ENCODE measurements around the gene SAMD1. TPM values are rescaled to one million over a fixed set of nuclear protein-coding genes. Genes with fewer than 3 reads are reported as not detected.

Gene SAMD1
- 22.1 and 30.0 TPM in 2 replicates for total RNA-seq

DNA sequence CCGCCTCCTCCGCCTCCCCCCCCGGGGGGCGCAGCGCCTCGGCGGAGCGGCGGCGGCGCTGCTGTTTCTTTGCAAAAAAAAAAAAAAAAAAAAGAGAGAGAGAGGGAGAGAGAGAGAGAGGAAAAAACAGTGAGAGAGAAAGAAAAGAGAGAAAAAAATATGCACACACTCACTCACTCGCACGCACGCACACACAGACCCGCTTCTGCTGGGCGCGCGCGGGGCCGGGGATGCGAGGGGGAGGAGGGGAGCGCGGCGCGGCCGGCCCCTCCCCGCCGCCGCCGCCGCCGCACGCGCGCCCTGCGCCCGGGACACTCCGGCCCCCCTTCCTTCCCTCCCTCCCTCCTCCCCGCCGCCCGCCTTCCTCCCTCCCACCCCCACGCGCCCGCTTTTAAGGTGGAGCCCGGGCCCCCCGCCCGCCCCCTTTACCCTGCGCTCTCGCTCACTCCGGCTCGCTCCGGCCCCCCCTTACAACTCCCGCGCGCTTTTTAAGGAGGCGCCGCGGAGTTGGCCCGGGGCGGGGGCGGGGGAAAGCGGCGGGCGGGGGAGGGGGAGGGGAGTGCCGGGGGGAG, at the start of gene SAMD1:
SAMD1 (minus strand) TSS at position 243 of the 572 bp plus-strand sequence.

DNA sequence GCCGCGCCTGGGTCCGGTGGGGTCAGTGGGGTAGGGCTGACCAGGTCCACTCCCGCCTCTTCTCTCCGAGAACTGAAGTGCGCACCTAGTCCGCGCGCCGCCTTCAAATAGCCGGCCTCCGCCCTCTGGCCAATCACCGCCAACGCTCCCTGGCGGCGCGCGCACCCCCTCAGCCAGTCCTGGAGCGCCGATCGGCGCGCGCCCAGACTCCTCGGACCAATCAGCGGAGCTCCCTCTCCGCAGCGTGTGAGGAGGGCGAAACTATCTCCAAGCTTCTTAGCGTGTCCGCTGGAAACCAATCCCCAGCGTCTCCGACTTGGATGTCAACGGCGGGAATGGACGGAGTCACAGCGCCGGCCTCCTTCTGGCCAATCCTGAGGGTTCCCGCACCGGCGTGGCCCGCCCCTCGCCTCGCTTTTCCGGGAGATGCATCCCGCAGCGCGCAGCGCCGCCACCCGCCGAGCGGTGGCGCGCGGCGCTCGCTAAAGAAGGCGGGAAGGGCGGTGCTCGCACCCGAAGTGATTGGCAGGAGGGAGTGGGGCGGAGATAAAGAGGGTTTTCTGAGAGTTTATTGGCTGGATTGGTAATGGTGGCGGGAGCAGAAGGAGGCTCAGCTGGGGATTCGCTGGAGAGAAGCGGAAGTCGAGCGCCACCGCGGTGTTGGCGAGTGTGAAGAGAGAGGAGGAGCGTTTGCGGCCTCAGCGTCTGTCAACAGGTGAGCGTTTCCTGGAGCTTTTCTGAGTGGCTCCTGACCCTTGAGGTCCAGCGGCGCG, 46.1 kb upstream of the SAMD1 start, which contains the start of gene ASF1B:
ASF1B (minus strand) TSS at position 81 of the 773 bp plus-strand sequence. CDS start 133 bp downstream, outside the sequence.

DNA sequence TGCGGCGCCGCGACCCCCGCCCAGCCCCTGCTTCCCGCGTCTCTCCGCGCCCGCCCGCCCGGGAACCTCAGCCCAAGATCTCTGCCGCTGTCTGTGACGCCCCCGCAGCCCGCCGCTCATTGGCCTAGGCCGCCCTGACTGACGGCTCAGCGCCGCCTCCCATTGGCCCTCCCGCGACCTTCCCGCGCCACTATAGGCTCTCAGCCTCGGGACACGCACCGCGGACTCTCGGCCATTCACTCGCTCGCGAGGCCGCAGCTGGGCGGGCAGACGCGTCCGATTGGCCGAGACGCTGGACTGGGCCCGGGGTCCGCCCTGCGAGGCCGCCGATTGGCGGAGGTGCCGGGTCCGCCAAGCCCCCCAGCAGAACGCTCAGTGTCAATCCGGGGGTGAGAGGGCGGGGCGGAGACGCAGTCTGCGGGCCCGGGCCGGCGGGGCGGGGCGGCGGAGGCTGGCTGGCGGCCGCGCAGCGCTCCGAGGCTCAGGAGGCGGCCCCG, 27.2 kb upstream of the SAMD1 start, which contains the start of gene PRKACA:
PRKACA (minus strand) TSS at position 95 of the 497 bp plus-strand sequence. CDS start 215 bp downstream, outside the sequence.

DNA sequence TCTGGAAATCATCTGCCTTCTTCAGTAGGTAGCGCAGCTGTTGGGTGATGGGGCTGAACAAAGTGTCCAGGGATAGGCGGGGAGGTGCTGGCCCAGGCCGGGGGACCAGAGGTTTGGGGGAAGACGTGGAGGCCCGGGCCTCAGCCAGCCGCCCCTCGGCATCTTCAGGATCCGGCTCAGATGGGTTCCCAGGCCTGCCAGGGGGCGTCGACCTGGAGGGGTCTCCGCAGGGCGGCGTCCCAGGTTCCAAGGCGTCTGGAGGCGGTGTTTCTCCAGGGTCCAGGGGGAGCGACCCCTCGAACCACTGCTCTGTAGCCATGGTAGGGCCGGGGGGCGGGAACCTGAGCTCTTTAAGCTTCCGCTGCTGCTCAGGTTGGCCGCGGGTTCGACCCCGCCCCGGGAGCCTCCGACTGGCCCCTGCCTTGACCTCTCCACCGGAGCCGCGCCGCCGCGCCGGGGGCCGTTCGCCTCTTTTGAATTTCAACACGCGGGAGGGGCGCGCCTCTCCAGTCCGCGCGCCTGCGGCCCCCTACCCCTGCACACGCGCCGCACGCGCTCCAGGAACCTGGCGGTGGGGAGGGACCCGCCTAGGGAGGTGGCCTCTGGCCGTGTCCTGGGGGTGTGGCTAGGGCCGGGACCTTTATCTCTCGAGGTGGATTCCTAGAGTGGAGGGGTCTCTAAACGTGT, 5.1 kb downstream of the SAMD1 start, which contains the start of gene C19orf67:
C19orf67 (minus strand) TSS at position 475 of the 687 bp plus-strand sequence; CDS start at position 319, 156 bp downstream.

DNA sequence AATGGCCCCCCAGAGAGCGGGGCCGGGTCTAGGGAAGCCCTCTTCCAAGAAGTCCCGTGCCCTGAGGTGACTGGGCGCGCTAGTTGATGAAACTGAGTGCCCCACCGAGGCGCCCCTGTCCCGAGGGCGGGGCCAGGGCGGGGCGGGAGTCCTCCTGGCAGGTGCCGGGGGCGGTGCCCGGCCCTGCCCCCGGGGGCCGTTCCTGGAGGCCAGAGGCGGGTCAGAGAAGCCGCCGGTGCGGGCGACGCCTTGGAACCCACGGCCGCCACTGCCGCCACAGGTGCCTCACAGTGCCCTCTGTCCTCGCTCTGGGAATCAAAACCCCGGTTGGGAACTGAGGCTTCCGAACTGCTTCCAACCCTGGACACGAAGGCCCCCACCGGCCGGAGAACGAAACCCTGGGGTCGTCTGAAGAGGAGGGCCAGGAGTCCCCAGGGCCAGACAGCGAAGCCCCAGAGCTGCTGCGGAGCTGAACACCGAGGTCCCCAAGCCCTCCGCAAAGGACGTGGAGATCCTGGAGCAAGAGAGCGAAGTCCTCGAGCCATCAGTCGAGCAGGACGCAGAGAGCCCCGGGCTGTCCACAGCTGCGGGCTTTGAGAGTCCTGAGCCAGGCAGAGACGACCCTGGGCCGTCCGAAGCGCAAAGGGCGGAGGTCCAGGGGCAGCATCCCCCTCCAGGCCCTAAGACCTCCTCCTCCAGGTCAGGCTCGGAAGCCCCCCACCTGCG, 17.9 kb downstream of the SAMD1 start, which contains the start of gene MISP3:
MISP3 (plus strand) TSS at position 252 of the 726 bp plus-strand sequence. CDS start 524 bp downstream, outside the sequence.

DNA sequence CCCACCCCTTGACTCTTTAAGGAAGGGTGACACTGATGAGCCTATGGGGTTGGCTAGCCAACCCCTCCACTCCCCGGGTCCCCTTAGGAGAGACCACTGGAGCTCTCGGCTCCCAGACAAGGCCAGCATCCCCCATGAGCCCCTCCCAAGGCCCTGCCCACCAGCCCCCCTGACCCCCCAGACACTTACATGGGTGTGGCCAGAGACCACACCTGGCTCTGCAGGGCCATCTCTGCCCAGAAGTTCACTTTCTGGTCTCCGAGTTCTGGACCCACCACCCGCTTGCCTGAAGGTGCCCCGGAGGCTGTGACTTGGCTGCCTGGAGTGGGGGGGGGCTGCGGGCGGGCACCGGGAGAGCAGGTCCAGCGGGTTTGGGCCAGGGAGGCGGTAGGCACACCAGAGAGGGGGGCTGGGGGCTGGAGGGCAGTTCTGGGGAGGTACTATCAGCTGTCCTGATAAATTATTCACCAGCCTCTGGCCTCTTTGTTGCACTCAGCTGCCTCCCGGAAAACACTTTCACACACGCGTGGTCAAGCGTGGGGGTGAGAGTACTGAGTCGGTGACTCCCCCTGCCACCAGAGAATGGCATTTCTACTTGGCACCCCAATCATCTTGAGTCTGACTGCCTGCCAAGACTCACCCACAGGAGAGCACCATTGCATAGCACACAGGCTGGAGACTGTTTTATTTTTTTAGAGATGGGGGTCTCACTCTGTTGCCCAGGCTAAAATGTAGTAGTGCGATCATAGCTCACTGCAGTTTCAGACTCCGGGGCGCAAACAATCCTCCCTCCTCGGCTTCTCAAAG, 28.6 kb downstream of the SAMD1 start, which contains the start of gene PALM3:
PALM3 (minus strand) TSS at position 326 of the 807 bp plus-strand sequence; CDS start at position 230, 96 bp downstream.

Other genes with a start within 250 kb of the SAMD1 start
- gene NANOS3, start 213.6 kb downstream of the SAMD1 start, total RNA-seq, result not detected in 2 replicates
- 0.55 and 0.87 TPM in 2 replicates for gene BRME1, start 184.6 kb downstream of the SAMD1 start, total RNA-seq
- 6.9 and 8.0 TPM in 2 replicates for gene CC2D1A, start 184.6 kb downstream of the SAMD1 start, total RNA-seq
- under 0.01 and 1.2 TPM in 2 replicates for gene PODNL1, start 152.3 kb downstream of the SAMD1 start, total RNA-seq
- 5.5 and 14.9 TPM in 2 replicates for gene DCAF15, start 138.2 kb downstream of the SAMD1 start, total RNA-seq
- gene RFX1, start 84.4 kb downstream of the SAMD1 start, total RNA-seq, result 3.7 and 3.9 TPM in 2 replicates
- gene RLN3, start 62.6 kb downstream of the SAMD1 start, total RNA-seq, result not detected in 2 replicates
- 1.00 and 2.4 TPM in 2 replicates for gene IL27RA, start 59.0 kb downstream of the SAMD1 start, total RNA-seq
- gene PALM3, start 28.7 kb downstream of the SAMD1 start, total RNA-seq, result 0.55 and 0.87 TPM in 2 replicates
- gene MISP3, start 18.0 kb downstream of the SAMD1 start, total RNA-seq, result 0.11 and 0.25 TPM in 2 replicates
- gene C19orf67, start 5.0 kb downstream of the SAMD1 start, total RNA-seq, result not detected in 2 replicates
- gene PRKACA, start 27.0 kb upstream of the SAMD1 start, total RNA-seq, result 47.5 and 56.1 TPM in 2 replicates
- gene ASF1B, start 45.8 kb upstream of the SAMD1 start, total RNA-seq, result 7.2 and 24.0 TPM in 2 replicates
- 0.77 and 1.4 TPM in 2 replicates for gene ADGRL1, start 115.4 kb upstream of the SAMD1 start, total RNA-seq

All from uterine smooth muscle cell (primary cell).